ENCODE measurements around the gene EMCN.

Gene EMCN

DNA sequence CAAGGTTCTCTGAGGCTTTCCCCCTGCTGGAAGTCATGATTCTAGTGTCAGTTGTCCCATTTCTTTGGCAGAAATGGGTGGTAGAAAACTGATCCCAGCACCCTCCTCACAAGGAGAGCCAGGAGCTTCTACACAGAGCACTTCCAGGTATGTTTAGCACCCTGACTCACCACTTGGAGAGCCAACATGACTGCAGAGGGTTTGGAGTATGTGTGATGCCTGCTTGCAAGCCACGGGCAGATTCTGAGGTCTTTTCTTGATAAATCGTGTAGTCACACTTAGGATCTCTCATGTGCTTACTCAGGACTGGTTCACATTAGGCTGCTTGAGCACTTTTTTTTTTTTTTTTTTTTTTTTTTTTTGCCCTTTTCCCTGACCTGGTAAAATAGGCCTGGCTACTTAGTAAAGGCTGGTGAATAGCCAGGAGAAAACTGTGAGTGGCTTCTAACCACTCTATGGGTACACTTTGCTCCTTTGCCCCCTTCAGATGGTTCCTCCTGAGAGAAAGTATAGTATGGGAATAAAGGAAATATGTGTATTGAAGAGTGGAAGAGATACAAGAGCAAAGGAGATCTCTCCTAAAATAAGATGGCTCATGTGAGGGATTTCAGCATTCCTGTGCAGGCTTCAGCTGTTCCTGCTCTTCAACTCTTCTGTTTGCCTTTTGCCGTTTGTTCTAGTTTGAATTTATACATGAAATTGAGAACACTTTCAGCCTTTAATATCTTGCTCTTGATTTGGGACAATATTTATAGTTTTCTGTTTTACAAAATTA, 103.6 kb downstream of the EMCN start:
- Histone ChIP-seq H3K4me3 (ENCODE audit: low read length, poor library complexity, severe bottlenecking) (no peak overlapping the region), H3K9me3 (ENCODE audit: insufficient read depth, low read depth, low read length) (no peaks in the 10 kb centered on the region), H3K9me2 (replicated peaks; ENCODE audit: low read depth, low read length) (no peaks in the 10 kb centered on the region), H3K36me3 (ENCODE audit: insufficient read depth, low read length) (no peaks in the 10 kb centered on the region), H3K4me1 (ENCODE audit: insufficient read depth, low read length, poor library complexity, severe bottlenecking) (no peaks in the 10 kb centered on the region), H3K27me3 (ENCODE audit: insufficient read depth, low read length, poor library complexity, severe bottlenecking) (no peaks in the 10 kb centered on the region), H2AFZ (ENCODE audit: low read length) (0 out of 2 replicates have a peak overlapping the region, but pooled peaks have one; percentile 50), H3K9ac (ENCODE audit: low read depth, low read length, poor library complexity, severe bottlenecking) (no peak overlapping the region), H3K79me2 (ENCODE audit: insufficient read depth, low read length) (no peaks in the 10 kb centered on the region), H4K20me1 (ENCODE audit: insufficient read depth, low read length, poor library complexity, severe bottlenecking) (no peaks in the 10 kb centered on the region), H3K4me2 (ENCODE audit: low read depth, low read length, poor library complexity, severe bottlenecking) (no peak overlapping the region), H3F3A (ENCODE audit: low read depth) (no peaks in the 10 kb centered on the region)
- TF ChIP-seq, protein P1, sequence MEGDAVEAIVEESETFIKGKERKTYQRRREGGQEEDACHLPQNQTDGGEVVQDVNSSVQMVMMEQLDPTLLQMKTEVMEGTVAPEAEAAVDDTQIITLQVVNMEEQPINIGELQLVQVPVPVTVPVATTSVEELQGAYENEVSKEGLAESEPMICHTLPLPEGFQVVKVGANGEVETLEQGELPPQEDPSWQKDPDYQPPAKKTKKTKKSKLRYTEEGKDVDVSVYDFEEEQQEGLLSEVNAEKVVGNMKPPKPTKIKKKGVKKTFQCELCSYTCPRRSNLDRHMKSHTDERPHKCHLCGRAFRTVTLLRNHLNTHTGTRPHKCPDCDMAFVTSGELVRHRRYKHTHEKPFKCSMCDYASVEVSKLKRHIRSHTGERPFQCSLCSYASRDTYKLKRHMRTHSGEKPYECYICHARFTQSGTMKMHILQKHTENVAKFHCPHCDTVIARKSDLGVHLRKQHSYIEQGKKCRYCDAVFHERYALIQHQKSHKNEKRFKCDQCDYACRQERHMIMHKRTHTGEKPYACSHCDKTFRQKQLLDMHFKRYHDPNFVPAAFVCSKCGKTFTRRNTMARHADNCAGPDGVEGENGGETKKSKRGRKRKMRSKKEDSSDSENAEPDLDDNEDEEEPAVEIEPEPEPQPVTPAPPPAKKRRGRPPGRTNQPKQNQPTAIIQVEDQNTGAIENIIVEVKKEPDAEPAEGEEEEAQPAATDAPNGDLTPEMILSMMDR (conservative IDR thresholded peaks at IDR 0.05; ENCODE audit: low read length), result no peak
- TF ChIP-seq EZH2phosphoT487 (IDR thresholded peaks at IDR 0.05; ENCODE audit: borderline replicate concordance), result no peak

DNA sequence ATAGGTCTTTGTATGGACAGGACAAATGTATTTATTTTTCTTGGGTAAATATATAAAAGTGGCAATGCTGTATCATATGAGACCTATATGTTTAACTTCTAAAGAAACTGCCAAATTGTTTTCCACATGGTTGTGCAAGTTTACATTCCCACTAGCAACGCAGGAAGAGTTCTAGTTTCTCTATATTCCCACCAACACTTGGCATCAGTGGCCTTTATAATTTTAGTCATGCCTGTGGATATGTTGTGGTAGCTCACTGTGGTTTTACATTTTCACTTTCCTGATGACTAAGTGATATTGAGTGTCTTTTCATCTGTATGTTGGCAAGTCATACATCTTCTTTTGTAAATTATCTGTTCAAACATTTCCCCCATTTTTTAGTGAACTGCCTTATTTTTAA, 126.0 kb downstream of the EMCN start:
- no peaks in the 10 kb centered on the region for H3K36me3 ChIP-seq (ENCODE audit: insufficient read depth, low read length)
- H3K4me3 ChIP-seq (ENCODE audit: low read length, poor library complexity, severe bottlenecking), result no peak overlapping the region
- no peaks in the 10 kb centered on the region for H4K20me1 ChIP-seq (ENCODE audit: insufficient read depth, low read length, poor library complexity, severe bottlenecking)
- no peaks in the 10 kb centered on the region for H3K9me3 ChIP-seq (ENCODE audit: insufficient read depth, low read depth, low read length)
- no peak overlapping the region for H3K4me2 ChIP-seq (ENCODE audit: low read depth, low read length, poor library complexity, severe bottlenecking)
- no peaks in the 10 kb centered on the region for H3K4me1 ChIP-seq (ENCODE audit: insufficient read depth, low read length, poor library complexity, severe bottlenecking)
- no peak overlapping the region for H2AFZ ChIP-seq (ENCODE audit: low read length)
- H3K79me2 ChIP-seq (ENCODE audit: insufficient read depth, low read length), result no peaks in the 10 kb centered on the region
- no peaks in the 10 kb centered on the region for H3K27me3 ChIP-seq (ENCODE audit: insufficient read depth, low read length, poor library complexity, severe bottlenecking)
- no peaks in the 10 kb centered on the region for H3F3A ChIP-seq (ENCODE audit: low read depth)
- TF ChIP-seq, protein P1 (conservative IDR thresholded peaks at IDR 0.05; ENCODE audit: low read length), result no peak
- TF ChIP-seq EZH2phosphoT487 (IDR thresholded peaks at IDR 0.05; ENCODE audit: borderline replicate concordance), result no peak
- no peaks in the 10 kb centered on the region for H3K9me2 ChIP-seq (replicated peaks; ENCODE audit: low read depth, low read length)
- H3K9ac ChIP-seq (ENCODE audit: low read depth, low read length, poor library complexity, severe bottlenecking), result no peak overlapping the region

DNA sequence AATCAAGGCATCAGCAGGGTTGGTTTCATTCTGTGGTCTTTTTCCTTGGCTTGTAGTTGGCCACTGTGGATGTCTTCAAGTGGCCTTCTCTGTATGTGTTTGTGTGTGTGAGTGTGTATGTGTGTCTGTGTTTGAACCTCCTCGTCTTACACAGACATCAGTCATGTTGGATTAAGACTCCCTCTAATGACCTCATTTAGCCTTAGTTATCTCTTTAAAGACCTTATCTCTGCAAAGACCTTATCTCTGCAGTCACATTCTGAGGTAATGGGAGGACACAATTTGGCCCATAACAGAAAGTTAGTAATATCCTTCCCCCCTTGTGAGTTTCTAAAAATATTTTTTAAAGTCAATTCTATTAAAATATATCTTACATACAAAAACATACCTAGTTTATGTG, 126.7 kb downstream of the EMCN start:
- Histone ChIP-seq H3K4me1 (ENCODE audit: insufficient read depth, low read length, poor library complexity, severe bottlenecking) (no peaks in the 10 kb centered on the region), H3K36me3 (ENCODE audit: insufficient read depth, low read length) (no peaks in the 10 kb centered on the region), H4K20me1 (ENCODE audit: insufficient read depth, low read length, poor library complexity, severe bottlenecking) (no peaks in the 10 kb centered on the region), H3K9me2 (replicated peaks; ENCODE audit: low read depth, low read length) (no peaks in the 10 kb centered on the region), H3K4me3 (ENCODE audit: low read length, poor library complexity, severe bottlenecking) (no peak overlapping the region), H3K79me2 (ENCODE audit: insufficient read depth, low read length) (no peaks in the 10 kb centered on the region), H2AFZ (ENCODE audit: low read length) (no peak overlapping the region), H3K27me3 (ENCODE audit: insufficient read depth, low read length, poor library complexity, severe bottlenecking) (no peaks in the 10 kb centered on the region), H3K9me3 (ENCODE audit: insufficient read depth, low read depth, low read length) (no peaks in the 10 kb centered on the region), H3K9ac (ENCODE audit: low read depth, low read length, poor library complexity, severe bottlenecking) (no peak overlapping the region), H3K4me2 (ENCODE audit: low read depth, low read length, poor library complexity, severe bottlenecking) (no peak overlapping the region), H3F3A (ENCODE audit: low read depth) (no peaks in the 10 kb centered on the region)
- no peak for TF ChIP-seq EZH2phosphoT487 (IDR thresholded peaks at IDR 0.05; ENCODE audit: borderline replicate concordance)
- TF ChIP-seq, protein P1 (conservative IDR thresholded peaks at IDR 0.05; ENCODE audit: low read length), result no peak

All from Loucy (cell line).